Activated CD4-positive, CD25-positive, alpha-beta regulatory T cell (primary cell): ENCODE results near the gene ARHGEF16.

Experiments
- DNase-seq, 4 experiments: peaks; one replicate each; lab custom pipeline; 2025; lab: John Stamatoyannopoulos, UW

ARHGEF16 gene

DNA sequence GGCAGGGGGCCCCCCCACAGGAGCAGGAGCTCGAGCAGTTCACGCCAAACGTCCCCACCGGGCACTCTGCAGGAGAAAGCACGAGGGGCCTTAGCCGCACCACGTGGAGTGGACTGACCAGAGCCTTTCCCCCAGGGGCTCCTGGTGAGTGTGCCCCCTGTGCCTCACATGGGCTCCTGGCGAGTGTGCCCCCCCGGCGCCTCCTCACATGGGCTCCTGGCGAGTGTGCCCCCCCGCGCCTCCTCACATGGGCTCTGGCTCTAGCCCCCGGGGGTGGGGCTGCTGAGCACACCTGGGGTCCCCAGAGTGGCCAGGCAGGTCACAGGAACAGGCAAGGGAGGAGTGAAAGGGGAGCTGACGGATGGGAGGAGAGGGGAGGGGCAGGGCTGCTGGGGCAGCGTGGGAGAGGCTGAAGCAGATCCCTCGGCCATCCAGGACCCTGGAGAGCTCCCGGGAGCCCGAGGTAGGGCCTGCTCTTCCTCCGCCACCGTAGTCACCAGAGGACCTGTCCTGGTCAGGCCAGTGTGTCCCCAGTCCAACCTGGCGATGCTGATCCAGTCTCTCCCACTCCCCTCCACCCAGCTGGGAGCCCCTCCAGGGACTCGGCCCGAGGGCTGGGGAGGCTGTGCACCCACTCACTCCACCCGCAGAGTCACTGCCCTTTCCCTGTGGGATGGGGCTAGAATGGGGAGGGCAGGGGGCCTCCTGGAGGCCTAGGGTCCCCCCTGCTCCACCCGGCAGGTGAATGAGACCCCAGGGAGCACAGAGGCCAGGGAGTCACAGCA lies 47.6 kb downstream of the ARHGEF16 start:
- DNase-seq = peak in 1 of 4 experiments; percentile 54

DNA sequence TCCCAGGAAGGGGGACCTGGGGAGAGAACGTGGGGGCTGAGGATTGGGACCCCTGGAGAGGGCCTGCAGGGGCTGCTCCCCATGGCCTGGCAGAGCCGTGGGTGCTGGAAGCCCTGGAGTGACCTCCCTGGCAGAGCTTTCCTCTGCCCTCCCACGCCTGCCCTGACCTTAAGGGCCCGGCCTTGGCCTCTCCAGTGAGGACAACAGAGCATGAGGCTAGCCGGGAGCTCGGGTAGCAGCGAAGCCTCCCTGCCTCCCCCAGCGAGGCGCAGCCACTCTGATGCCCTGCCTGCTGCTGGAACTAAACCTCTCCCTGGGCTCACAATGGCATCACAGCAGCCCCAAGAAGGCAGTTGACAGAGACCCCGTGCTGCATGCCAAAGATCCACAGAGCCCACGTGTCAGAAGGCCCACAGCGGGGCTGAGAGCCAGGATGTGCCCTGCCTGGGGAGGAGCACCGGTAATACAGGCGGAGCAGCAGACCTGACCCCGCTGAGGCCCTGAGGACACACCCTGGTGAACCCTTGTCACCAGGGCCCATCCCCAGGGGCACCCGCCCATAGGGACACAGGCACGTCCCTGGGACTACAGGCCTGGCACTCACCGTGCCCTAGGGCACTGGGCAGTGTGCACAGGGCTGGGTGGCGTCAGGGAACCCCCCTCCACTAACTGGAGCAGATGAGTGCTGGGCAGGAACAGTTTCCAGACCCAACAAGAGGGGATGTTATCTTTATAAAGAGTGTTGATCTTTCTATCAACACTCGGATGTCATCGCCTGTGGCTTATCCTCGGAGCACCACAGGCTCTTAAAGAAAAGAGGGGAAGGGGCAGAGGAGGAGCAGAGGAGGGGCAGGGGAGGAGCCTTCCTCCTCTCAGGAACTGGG lies 48.4 kb downstream of the ARHGEF16 start:
- no peak for DNase-seq

DNA sequence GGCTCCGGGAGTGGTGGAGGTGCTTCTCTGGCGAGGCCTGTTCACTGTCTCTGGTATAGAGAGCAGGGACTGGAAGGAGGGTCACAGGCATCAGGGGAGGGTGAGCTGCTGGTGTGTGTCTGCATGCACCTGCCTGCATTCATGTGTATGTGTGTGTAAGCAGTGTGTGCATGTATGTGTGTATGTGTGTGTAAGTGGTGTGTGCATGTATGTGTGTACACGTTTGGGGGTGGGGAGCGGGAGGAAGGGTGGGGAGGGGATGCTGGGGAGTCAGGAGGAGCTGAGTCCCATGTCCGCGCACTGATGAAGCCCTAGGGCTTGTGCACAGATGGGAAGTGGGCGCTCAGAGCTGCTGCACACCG lies 49.0 kb downstream of the ARHGEF16 start:
- DNase-seq = no peak

DNA sequence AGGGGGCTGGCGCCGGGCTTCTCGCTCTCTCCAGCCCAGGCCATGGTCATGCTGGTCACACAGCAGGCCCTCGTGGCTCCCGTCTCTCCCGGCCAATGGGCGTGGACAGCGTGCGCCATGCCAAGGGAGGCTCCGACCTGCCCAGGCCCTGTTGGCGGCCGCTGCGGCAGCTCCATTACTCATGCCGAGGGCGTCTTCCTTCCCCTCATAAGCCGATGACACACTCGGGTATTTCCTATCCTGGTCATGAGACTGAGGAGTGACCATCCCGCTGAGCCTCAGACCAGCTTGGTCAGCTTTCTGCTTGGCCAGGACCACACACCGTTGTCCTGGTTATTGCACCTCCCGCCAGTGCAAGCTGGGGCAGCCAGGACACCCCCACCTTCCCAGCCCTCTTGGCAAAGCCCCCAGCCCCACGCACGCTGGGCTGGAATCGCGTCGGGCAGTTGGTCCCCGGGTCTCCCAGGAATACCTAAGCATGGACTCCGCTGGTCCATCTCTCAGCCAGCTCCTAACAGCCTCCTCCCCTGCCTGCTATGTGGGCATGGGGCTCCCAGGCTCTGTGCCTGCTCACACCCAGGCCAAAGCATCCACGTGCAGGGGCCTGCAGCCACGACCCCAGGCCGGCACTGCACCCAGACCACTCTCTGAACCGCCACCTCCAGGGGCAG lies 49.8 kb downstream of the ARHGEF16 start:
- DNase-seq = no peak

DNA sequence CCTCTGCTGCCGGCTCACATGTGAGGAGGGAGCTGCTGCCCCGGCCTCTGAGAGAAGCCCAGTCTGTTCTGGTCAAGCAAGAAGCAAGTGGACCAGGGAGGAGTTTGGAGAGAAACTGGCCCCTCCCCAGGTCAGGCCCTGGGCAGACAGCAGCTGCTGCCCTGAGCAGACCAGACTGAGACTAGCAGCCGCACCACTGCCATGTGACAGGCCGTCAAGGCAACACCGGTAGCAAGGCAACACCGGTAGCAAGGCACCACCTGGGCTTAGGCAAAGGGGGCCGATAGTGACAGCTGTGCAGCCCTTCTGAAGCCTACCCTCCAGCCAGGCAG lies 50.3 kb downstream of the ARHGEF16 start:
- no peak for DNase-seq

DNA sequence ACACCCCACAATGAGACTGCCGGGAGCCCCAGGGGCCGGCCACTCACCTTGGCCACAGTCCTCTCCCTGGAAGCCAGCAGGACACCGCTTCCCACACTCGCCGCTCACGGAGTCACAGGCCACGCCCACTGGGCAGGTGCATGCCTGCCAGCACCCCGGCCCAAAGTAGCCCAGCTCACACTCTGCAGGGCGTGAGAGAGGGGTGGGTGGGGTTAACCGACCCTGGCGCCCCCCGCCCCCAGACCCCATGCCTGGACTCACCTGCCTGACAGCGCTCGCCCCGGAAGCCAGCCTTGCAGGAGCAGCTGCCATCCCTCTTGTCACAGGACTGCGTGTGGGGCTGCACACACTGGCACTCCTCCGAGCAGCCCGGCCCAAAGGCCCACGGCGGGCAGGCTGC lies 50.7 kb downstream of the ARHGEF16 start:
- no peak for DNase-seq

DNA sequence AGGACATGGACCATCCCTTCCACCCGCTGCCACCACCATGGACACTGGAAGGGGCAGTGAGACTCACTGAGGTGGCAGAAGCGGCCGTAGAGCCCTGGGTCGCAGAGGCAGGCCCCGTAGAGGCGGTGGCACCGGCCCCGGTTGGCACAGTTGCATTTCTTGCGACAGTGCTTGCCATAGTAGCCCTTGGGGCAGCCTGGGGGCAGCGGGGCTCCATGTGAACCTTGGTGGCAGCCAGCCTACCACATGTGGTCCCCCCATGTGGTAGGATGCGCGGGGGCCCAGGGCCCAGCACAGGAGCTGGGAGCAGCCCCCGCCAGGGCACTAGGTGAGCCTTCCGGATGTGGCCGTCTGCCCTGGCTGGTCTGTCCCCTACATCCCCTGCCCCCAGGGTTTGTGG lies 51.6 kb downstream of the ARHGEF16 start:
- no peak for DNase-seq

DNA sequence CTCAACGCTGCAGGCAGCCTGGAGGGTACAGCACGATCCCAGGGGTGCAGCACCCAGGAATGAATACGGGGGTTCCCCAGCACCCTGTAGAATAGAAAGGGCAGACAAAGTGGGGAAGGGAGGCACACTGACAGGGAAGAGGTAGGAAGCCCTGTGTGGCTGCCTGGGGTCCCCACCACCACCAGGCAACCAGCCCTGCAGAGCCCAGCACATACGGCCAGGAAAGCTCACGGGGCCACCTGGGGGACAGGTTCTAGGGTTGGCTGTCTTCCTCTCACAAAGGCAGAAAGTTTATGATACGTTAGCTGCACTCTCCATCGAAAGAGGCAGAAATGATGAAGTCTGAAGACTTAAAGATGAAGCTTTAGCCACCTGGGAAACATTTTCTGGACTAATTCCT lies 52.5 kb downstream of the ARHGEF16 start:
- DNase-seq = no peak

DNA sequence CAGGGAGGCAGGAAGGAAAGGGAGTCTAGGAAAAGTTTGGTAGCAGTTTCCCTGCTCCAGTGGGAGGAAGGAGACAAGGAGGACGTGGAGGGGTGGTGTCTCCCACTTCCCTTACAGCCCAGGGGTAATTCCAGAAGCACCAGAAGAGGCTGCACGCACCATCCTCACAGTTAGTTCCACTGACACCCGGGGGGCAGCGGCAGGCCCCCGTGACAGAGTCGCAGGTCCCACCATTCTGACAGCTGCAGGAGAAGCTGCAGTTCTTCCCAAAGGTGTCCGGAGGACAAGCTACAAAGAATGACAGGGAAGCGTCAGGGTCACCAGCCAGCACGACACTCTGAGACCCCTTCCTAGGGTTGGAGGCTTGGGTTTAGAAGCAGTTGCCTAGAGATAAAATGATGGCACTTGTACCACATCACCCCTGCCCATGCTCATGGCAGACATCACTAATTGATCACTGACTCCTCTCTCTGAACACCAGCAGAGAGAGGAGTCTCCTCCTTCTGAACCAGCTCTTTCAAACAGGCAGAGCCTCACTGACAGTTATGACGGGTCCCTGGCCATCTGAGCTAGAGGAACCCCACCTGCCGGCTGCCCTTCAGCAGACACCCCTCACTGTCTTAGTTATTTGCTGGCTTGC lies 53.3 kb downstream of the ARHGEF16 start:
- no peak for DNase-seq

DNA sequence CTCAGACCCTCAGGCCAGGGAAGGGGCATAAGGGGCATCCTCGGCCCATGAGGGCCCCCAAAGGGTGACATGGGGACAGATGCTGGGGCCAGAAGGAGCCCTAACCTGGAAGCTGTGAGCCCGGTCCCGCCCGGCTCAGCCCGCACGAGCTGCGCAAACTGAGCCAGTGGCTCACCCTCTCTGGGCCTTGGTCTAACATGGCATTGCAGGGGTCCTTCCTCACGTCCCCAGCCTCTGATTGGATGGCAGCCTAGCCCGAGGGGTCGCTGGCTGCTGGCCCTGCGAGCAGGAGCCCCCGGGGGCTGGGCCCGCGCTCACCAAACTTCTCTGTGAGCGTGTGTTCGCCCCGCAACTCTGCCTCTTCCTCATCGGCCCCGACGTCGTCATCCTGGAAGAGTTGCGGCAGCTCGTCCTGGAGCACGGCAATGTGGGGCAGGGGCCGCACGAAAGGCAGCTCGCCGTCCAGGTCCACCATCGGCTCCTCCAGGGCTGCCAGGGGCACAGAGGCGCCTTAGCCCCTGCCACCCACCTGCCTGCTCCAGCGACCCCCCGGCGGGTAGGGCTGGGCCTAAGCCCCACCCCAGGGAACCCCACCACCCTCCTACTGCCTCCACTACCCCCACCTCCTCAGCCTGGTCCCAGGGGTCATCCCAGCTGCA lies 54.4 kb downstream of the ARHGEF16 start:
- no peak for DNase-seq

DNA sequence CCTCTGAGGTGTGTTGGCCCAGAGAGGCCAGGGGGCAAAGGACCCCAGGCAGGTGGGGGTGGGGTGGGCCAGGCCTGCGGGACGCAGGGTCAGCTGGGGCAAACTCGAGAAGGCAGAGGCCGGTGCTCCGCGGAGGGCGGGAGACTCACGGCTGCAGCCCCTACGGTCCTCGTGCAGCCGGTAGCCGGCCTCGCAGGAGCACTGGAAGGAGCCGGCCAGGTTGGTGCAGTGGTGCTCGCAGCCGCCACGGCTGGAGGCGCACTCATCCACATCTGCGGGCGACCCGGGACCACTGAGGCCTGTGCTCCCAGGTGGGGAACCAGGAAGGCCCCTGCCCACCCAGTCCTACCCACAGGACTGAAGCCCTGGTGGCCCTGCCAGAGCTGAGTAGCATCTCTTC lies 55.3 kb downstream of the ARHGEF16 start:
- no peak for DNase-seq

DNA sequence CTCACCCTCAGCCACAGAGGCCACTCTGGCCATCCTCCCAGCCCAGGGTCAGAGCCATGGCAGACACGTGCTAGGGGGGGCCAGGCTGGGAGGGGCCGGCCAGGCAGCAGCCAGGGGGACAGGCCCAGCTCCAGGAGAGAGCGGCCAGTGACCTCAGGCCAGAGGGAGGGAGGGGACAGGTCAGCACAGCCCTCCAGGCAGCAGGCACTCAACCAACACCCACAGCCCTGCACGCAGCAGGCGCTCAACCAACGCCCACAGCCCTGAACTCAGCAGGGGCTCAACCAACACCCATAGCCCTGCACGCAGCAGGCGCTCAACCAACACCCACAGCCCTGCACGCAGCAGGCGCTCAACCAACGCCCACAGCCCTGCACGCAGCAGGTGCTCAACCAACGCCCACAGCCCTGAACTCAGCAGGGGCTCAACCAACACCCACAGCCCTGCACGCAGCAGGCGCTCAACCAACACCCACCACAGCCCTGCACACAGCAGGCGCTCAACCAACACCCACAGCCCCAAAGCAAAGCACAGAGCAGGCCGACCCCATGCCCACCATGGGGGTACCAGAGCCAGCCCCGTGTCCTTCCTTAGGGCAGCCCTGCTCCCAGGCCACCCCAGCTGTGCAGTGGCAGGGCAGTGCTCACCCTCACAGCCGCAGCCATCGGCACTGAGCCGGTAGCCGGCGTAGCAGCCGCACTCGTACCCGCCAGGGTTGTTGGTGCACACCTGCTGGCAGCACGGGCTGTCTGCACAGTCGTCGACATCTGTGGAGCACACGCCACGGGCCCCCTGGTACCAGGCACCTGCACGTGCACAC lies 55.9 kb downstream of the ARHGEF16 start:
- DNase-seq = no peak

DNA sequence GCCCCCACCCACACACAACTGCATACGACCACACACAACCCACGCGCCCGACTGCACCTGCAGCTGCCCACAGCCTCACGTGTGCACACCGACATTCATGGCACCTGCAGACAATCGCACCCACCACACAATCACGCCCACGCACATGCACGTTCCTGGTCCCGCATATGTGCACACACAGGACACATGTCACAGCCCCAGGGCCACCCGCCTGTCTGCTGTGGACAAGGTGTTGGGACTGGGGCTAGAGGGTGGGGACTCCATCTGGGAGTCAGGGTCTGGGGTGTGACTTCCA lies 56.4 kb downstream of the ARHGEF16 start:
- no peak for DNase-seq

DNA sequence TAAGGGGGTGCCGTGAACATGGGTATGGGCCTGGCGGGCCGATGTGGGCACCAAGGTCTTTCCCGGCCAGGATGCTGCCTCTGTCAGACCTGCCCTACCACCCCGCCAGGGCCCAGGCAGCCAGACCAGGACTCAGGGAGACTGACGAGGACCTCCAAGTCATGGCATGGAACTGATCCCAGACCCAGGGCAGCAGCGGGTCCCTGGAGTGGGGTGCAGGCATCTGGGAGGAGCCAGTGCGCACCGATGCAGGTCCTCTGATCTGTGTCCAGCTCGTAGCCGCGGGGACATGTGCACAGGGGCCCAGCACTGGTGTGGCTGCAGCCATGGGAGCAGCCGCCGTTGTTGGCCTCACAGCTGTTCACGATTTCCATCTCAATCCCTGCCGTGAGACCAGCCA lies 56.8 kb downstream of the ARHGEF16 start:
- DNase-seq = no peak

DNA sequence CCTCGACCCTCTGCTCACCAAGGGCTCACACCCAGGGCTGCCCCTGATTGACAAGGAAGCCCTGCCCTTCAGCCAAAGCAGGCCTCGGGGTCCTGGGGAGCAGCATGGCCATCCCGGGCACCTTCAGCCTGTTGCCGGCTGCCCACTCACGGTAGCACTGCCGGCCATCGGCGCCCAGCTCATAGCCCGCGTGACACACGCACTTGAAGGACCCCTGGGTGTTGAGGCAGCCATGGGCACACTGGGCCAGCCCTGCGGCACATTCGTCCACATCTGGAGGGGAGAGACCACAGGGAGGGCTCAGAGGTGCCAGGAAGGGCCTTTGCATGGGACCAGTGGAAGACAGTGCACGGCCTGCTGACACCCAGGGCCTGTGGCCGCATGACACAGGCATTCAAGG lies 57.4 kb downstream of the ARHGEF16 start:
- DNase-seq = no peak

DNA sequence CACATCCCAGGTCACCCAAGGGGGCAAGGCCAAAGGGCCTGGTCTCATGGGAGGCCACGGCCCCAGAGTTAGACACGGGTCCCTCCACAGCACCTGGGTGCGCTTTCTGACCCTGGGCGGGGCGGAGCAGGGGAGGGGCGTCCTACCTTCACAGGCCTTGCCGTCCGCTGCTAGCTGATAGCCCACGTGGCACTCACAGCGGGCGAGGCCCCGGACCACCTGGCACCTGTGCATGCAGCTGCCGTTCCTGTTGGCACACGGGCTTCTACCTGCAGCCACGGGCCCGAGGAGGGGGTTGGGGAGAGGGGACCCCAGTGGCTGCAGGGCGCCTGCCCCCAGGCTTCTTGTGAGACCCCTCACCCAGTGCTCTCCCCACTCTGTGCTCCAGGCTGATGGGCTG lies 59.9 kb downstream of the ARHGEF16 start:
- no peak for DNase-seq

DNA sequence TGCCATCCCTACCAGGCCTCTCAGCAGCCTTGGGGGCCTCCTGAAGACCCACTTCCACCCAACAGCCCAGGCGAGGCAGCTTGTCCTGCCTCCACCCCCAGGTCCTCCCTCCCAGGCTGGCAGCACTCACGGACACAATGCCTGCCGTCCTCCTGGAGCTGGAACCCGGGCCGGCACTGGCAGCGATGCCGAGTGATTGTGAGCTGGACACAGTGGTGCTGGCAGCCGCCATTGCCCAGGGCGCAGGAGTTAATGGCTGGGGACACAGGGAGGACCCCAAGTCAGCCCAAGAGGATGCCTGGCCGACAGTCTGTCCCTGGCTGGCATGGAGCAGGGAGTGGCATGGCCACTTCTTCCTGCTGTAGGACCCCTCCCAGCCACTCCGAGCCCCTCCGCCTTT lies 60.8 kb downstream of the ARHGEF16 start:
- DNase-seq = no peak

DNA sequence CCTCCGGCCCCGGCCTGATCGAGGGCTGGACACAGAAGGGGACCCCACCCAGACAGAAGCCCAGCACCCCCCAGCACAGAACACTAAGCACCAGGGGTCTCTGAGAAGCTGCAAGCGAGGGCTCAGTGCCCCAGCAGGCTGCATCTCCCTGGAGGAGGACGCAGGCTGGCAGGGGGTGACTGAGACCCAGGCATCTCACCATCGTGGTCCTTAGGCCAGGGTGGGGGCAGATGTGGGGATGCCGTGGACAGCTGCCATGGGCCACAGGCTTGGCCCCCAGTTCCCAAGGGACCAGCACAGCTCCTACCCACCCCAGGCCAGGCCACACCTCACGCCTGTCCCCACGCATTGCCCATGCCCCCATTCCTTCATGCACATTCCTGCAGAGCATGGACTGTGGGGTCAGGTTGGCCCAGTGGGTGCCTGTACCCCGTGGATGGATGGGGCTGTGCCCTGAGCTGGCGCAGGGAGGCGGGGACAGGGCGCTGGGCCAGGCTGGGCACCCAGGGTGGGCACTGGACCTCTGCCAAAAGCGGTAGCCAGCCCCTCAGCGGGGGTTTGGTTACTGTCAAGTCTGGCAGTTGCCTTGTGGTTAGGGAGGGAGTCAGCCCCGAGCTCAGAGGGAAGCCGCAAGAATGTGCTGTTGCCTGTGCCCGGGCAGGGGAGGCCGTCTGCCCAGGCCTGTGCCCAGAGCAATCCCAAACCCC lies 61.5 kb downstream of the ARHGEF16 start:
- DNase-seq = no peak

DNA sequence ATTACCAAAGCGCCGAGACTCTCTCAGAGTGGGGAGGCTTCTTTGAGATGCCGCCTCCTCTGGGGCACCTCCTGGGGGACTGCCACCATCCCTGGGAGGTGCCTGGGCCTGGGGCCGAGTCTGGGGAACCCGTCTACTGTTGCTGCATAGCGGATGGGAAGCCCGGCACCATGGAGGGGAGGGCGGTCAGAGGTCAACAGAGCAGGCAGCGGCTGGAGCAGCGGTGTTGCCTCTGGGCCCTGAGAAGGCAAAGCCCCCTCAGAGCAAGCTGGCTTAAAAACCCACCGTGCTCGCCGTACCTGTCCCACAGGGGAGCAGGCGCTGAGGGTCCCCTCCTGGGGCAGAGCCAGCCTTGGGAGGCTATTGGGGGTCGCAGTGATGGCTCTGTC lies 62.0 kb downstream of the ARHGEF16 start:
- DNase-seq = no peak

DNA sequence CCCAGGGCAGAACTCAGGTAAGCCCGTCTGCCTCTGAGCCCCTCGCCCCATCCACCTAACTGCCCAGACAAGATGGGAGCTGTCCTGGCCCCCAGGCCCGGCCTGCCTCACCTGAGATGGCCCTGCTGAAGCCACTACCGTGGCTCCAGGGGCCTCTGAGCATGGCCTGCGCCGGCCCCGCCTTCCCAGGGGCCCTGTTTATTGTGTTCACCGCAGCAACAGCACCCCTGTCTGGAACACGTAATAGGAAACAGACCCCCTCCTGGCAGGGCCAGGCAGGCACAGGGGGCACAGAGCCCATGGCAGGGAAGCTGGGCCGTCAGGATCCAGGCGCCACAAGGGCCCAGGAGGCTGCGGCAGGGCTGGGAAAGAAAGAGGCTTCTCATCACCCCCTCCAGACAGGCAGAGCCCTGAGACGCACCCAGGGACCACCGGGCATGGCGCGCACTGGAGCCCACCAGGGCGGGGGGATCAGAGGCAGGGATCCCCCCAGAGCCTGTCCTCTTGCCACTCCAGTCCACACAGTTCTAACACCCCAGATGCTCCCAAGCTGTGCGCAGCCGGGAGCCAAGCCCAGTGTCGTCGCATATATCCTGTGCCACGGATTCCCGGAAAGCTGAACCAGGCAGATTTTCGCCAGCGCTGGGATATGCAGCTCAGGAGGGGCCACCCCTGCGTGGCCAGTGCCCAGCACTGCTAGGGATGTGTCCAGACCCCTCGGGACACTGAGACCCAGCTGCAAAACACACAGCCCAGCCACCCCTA lies 62.6 kb downstream of the ARHGEF16 start:
- no peak for DNase-seq
